ENCODE results near the gene SLC25A22.

Gene SLC25A22

DNA sequence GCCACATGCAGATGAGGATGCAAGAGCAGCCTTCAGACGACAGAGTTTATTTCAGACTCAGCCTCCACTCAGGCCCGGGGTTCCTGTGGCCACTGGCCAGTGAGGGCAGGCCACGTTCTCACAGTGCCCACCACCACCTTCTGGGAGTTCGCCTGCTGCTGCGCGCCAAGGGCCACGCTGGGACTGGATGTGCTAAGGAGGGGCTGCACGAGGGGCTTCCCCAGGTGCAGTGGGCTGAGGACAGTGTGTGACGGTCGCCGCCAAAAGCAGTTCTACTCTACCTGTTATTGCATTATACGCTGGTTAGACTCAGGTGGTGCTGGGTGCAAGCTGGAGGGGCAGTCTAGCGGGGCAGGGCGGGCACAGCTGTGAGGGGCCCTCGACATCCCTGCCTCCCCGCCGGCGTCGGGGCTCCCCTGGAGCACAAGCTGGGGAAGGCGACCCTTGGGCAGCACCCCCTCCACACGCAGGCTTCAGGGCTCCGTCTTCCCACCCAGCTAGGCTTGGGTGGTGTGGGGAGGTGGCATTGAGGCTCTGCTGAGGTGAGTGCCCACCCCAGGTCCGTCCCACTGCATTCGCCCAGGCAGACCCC, 10.9 kb downstream of the SLC25A22 start:
- TF ChIP-seq, protein P1, sequence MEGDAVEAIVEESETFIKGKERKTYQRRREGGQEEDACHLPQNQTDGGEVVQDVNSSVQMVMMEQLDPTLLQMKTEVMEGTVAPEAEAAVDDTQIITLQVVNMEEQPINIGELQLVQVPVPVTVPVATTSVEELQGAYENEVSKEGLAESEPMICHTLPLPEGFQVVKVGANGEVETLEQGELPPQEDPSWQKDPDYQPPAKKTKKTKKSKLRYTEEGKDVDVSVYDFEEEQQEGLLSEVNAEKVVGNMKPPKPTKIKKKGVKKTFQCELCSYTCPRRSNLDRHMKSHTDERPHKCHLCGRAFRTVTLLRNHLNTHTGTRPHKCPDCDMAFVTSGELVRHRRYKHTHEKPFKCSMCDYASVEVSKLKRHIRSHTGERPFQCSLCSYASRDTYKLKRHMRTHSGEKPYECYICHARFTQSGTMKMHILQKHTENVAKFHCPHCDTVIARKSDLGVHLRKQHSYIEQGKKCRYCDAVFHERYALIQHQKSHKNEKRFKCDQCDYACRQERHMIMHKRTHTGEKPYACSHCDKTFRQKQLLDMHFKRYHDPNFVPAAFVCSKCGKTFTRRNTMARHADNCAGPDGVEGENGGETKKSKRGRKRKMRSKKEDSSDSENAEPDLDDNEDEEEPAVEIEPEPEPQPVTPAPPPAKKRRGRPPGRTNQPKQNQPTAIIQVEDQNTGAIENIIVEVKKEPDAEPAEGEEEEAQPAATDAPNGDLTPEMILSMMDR (IDR thresholded peaks at IDR 0.05; ENCODE audit: insufficient read depth, low read depth, low read length, missing control alignments), result no peak
- no peak for DNase-seq (ENCODE audit: low read depth)
- H3K4me3 ChIP-seq (ENCODE audit: low read length), result no peak overlapping the region

DNA sequence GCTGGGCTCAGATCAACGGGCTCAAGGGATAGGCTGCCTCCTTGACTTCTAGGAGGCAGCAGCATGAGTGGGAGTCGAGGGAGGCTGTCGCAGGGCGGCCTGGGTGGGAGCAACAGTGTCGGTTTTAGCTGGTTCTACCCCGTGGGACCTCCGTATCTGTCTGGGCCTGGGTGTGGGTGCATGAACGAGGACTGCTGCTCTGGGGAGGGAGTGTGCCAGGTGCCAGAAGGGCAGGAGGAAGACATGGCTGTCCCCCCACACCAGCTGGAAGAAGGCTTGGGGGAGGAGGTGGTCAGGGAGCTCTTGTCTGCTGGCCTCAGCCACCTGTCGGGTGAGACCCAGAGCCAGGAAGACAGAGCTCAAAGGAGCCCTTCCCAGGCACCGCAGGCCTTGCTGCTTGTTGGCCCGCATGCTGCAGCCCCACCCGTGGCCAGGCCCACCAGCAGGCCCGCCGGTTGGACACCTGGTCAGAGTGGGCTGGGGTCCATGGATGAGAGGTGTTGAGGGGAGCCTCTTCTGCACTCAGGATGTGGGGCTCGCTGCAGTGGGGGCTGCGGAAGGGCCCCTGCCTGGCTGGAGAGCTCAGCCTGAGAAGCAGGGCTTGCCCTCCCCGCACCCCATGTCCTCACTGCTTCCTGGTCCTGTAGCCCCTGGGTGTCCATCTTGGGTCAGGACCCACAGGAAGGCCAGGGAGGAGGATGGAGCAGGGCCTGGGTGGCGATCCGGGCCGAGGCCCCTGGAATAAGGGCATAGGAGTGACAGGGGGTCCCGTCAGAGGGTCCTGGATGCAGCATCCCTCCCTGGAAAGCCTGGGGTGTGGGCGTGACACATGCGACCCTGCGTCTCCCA, 11.6 kb downstream of the SLC25A22 start:
- no peak for DNase-seq (ENCODE audit: low read depth)
- no peak overlapping the region for H3K4me3 ChIP-seq (ENCODE audit: low read length)
- TF ChIP-seq, protein P1 (IDR thresholded peaks at IDR 0.05; ENCODE audit: insufficient read depth, low read depth, low read length, missing control alignments), result no peak

DNA sequence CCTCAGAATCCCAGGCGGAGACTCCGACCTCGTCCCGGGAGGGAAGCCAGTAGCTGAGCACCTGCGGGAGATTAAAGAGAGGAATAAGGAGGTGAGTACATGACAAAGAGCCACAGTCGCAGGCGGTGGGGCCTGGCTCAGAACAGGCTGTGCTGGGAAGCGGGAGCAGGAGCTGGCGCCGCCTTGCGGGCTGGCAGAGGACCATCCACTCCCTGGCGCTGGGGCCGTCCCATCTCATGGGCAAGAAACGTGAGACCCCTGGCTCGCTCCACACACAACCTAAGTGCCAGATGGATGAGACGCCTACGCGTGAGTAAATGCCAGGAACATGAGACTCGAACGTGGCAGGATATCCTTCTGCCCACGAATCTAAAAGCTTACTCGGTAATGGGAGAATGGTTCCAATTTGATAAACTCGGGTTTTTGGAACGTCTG, 14.5 kb downstream of the SLC25A22 start:
- peak; percentile 87 for DNase-seq (ENCODE audit: low read depth)
- TF ChIP-seq, protein P1 (IDR thresholded peaks at IDR 0.05; ENCODE audit: insufficient read depth, low read depth, low read length, missing control alignments), result peak; percentile 89
- H3K4me3 ChIP-seq (ENCODE audit: low read length), result no peak overlapping the region

DNA sequence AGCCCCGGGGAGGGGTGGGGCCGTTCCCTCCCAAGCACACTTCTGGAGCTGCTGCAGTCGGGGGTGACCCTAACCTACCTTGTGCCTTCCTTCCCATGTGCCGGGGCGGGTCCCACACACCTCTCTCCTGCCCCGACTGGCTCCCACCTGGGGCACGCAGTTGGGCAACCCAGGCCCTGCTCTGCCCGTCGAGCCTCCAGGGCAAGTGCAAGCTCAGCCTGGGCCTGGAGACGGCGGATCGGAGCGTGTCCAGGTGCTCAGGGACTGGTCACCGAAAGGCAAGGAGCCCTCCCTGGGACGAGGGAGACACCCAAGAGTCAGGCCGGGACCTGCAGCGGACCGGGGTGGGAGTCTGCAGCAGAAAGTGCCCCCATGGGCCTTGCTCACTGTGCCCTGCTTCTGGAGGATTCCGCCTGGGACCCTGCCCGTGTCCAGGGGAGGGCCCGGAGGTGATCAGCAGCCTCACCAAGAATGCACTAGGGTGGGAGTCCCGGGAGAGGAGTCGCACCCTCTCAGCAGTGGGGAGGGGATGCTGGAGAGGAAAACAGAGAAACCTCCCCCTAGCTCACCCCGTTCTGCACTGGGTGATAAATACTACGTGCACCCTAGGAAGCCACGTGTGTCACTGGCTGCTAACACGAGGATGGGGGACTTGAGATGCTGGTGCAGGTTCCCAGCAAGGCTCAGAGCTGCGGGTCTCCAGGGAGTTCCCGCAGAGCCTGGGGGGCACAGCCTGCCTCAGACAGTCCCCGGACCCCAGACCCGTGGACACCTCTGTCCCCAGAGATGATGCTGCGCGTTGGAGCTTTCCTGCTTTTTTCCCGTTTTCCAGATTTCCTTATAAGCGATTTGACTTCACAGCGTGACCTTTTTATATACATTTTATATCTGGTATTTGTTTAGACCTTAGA, 15.6 kb downstream of the SLC25A22 start:
- no peak for DNase-seq (ENCODE audit: low read depth)
- TF ChIP-seq, protein P1 (IDR thresholded peaks at IDR 0.05; ENCODE audit: insufficient read depth, low read depth, low read length, missing control alignments), result no peak
- H3K4me3 ChIP-seq (ENCODE audit: low read length), result no peak overlapping the region

DNA sequence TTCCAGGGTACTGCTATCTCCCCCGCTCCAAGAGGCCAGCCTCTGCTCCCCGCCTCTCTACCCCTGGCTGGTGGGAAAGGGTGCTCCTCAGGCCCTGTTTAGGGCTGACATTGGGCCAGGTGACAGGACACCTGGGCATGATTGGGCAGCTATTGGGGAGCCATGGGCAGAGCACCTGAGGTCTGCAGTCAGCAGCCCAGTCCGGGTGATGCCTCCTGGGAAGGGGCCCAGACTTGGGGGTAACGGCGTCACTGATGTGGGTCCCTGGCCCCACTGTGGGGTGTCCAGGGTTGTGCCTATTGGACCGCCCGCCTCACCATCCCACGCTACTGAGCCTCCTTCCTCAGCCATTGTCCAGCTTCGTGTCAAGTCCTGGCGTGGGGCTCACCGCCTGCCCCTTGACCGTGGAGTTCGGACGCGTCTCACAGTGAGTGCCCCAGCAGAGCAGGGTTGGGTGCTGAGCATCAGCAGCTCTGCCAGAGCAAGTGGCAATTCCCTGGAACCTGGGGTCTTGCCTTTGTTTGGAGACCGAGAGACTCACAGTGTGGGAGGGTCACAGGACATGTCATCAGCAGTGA, 18.0 kb downstream of the SLC25A22 start:
- no peak for DNase-seq (ENCODE audit: low read depth)
- TF ChIP-seq, protein P1 (IDR thresholded peaks at IDR 0.05; ENCODE audit: insufficient read depth, low read depth, low read length, missing control alignments), result no peak
- H3K4me3 ChIP-seq (ENCODE audit: low read length), result no peak overlapping the region
